Measurements from ENCODE around the gene FBLN2. TPM values are rescaled to one million over a fixed set of nuclear protein-coding genes. Genes with fewer than 3 reads are reported as not detected.

The FBLN2 gene
- total and polyA plus RNA-seq, 2 of the 13 experiments (the other 11 are each of a cell fraction or from before 2014, with no cell fraction given): not detected

- intact Hi-C loops (cut with micrococcal nuclease; ENCODE audit: unreplicated experiment) (no loop called here), in situ Hi-C loops (cut with HindIII; ENCODE audit: extremely low pct_ligation_motif_present, low pct_unique_long_range_greater_than_20kb) (no loop called here)
- no TSS peak for BruUV-seq (replicated peaks)
- no peak overlapping the region for H2AFZ ChIP-seq (ENCODE audit: low read length)
- WGBS (ENCODE audit: low lambda C conversion rate): 48% methylated on average over 5 of the region's 11 CpGs
- H3K4me2 ChIP-seq (ENCODE audit: low read depth, low read length): no peak overlapping the region
- peaks cover 10 to 73% of the 10 kb centered on the region in 2 experiments for H3K27me3 ChIP-seq (ENCODE audit: control insufficient read depth in 1 of 2, insufficient read depth in 2 of 2, low read length in 2 of 2)
- H3K9ac ChIP-seq (ENCODE audit: insufficient read depth, low read depth, low read length): no peak overlapping the region
- no peaks in the 10 kb centered on the region for H3K36me3 ChIP-seq (replicated peaks in 1 of 2; ENCODE audit: control insufficient read depth in 1 of 2, insufficient read depth in 2 of 2, low read length in 2 of 2)
- H3K79me2 ChIP-seq (ENCODE audit: insufficient read depth, low read length): no peaks in the 10 kb centered on the region
- ATAC-seq (no peak), FAIRE-seq (no peak), DNase-seq (ENCODE audit: low spot score) (no peak)
- 0 out of 2 replicates have a peak, but pooled peaks cover 2% of the 10 kb centered on the region for H4K20me1 ChIP-seq (ENCODE audit: insufficient read depth, low read length)
- no peak overlapping the region for H3K27ac ChIP-seq (ENCODE audit: extremely low read length, insufficient read depth, low read length)
- CTCF ChIA-PET (ENCODE audit: low intra/inter-chr PET ratio, low total read pairs): no interaction called here
- H3K9me3 ChIP-seq (ENCODE audit: low read length): no peaks in the 10 kb centered on the region
- no peak overlapping the region for H3K4me3 ChIP-seq (replicated peaks in 1 of 3; ENCODE audit: insufficient read depth in 1 of 3, low read depth in 2 of 3, low read length in 3 of 3)
- POLR2A ChIA-PET: no interaction called here
- H3K4me1 ChIP-seq (ENCODE audit: insufficient read depth, low read length): no peaks in the 10 kb centered on the region
- TF ChIP-seq PATZ1 (CRISPR knock-in tag; IDR thresholded peaks at IDR 0.05) (no peak), IRF2 (CRISPR knock-in tag; IDR thresholded peaks at IDR 0.05) (no peak), ZNF710 (CRISPR knock-in tag; IDR thresholded peaks at IDR 0.05; ENCODE audit: borderline replicate concordance) (no peak), ZNF530 (CRISPR knock-in tag; IDR thresholded peaks at IDR 0.05; ENCODE audit: low read depth) (no peak), NFKBIZ (CRISPR knock-in tag; IDR thresholded peaks at IDR 0.05) (no peak), NONO (IDR thresholded peaks at IDR 0.05) (no peak), NONO (CRISPR knock-in tag; conservative IDR thresholded peaks at IDR 0.05) (no peak), HMGXB4 (CRISPR knock-in tag; IDR thresholded peaks at IDR 0.05; ENCODE audit: borderline replicate concordance in 1 of 2, low read depth in 1 of 2) (no peak), ZNF282 (IDR thresholded peaks at IDR 0.05; ENCODE audit: partially characterized antibody) (no peak), ATF7-NPFF (CRISPR knock-in tag; IDR thresholded peaks at IDR 0.05; ENCODE audit: low read depth) (no peak), UBTF (CRISPR knock-in tag; IDR thresholded peaks at IDR 0.05) (no peak), NFRKB (IDR thresholded peaks at IDR 0.05) (no peak), HDAC2 (CRISPR knock-in tag; IDR thresholded peaks at IDR 0.05) (no peak), ARNT2 (CRISPR knock-in tag; IDR thresholded peaks at IDR 0.05; ENCODE audit: low read depth) (no peak), RNF219 (CRISPR knock-in tag; IDR thresholded peaks at IDR 0.05) (no peak)
Observed at GRCh38 chr3:13557926-13558325, 9.0 kb downstream of the FBLN2 start.

Data from HepG2 (cell line).